NAMALWA (cell line): ENCODE results near the gene PLEKHO2.

Experiments used
- DNase-seq: peaks from one replicate; pipeline ENCODE4 v3.0.0-alpha.2; 2015; ENCODE audit warnings: low spot score

The PLEKHO2 gene

DNA sequence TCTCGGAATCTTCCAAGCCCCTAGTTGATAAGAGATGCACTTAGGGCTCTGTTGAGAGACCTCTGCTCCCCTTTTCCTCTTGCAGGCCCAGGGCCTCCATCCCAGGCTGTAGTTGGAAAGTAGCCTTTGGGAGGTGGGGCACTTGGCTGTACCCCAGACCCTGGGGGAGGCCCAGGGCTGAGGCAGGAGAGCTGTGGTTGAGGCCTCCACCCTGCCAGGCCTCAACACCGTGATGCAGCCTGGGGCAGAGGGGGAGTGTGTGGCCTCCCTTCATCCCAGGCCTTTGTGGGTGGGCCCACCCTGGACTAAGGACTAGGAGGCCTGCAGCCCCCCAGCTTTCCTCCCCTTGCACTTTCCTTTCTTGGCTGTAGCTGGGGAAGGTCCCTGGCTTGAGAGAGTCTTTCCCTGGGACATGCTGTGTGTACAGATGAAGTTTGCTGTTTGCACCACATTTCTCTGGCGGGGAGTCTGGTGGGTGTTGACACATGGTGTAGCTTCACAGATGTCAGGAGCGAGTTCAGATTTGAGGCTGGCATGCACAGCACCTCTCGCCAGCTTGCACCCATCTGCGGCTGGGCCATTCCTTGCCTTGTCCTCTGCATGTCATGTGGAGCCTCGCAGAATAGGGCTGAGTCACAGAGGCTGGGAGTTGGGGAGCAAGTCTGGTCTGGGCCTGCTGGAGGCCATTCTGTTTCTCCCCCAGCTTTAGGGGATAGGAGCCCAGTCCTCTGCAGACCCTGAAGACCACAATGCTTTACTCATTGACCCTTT is 13.7 kb downstream of the PLEKHO2 start:
- no peak for DNase-seq

DNA sequence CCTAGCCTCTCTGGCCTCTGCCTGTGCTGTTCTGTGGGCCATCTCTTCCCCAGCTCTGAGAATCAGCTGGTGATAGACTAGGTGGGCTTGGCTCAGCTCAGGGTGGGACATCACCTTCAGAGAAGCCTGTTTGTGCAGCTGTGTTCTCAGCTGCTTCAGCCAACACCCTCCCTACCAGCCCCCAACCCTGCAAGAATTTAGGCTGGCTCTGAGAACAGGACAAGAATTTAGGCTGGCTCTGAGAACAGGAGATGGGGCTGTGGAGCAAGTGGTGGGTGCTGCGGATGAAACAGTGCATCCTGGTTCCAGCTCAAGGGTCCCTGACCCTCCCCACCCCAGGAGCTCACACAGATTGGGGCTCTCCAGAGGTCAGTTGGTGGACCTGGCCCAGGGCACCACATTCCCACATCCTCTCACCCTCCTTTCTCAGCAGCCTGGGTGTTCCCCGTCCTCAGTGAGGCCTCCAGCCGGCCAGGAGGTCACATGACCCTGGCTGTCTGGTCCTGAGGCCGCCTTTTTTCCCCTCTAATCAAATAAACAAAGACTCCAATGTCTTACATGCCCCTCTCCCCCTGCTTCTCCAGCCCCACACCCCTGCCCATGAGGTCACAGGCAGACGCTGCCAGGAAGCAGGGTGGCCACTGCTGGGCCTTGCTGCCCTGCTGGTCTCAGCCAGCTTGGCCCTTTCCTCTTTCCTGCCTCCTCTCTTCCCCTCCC is 14.9 kb downstream of the PLEKHO2 start:
- no peak for DNase-seq

DNA sequence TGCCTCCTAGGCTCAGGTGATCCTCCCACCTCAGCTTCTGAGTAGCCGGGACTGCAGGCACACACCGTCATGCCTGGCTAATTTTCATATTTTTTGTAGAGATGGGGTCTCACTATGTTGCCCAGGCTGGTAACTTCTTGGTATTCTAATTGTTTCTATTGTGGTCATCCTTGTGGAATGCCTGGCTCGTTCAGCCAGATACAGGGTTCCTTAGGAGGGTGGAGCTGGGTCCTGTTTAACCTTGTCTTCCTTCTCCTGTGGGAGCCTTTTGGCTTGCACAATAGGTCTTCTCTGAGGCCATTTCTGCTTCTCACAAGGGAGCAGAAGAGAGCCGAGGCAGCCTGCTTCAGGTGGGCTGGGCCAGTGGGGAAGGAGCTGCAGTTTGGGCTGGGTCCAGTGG is 15.7 kb downstream of the PLEKHO2 start:
- DNase-seq = no peak

DNA sequence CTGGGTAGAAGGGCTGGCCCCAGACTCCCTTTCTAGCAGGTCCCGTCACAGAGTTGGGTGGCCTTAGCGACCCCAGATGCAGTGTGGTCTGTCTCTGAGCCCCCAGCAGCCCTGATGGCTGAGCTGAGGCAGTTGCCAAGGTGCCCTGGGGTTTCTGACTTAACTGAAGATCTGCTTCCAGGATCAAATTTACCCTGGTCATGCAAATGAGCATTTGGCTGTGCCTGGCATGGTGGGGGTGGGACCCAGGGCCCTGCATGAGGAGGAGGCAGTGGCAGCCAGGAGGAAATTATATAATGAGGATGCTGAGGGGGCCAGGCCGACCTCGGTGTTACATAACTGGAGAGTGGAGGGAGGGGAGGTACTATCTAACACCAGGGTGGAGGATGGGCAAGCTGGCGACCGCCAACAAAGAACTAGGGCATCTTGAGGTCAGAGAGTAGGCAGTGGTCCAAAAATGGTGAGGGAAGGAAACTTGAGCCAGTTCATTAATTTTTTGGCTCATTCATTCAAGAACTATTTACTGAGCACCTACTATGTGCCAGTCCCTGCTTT is 16.4 kb downstream of the PLEKHO2 start:
- no peak for DNase-seq

DNA sequence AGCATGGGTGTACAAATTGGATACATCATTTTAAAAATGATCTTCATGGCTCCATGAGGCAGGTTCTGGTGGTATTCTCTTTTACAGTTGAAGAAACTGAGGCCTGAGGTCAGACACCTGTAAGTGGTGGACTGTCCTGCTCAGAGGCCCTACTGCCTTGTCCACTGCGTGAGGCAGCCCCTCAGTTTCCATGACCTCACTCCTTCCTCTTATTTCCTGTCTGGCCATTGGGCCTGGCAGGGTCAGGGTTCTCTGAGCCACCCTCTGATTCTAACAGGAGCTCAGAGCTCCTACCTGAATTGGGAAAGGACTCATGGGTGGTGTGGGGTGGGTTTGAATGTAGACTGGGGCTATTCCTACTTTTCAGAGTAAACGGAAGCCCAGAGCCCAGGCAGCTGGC is 17.5 kb downstream of the PLEKHO2 start:
- no peak for DNase-seq

DNA sequence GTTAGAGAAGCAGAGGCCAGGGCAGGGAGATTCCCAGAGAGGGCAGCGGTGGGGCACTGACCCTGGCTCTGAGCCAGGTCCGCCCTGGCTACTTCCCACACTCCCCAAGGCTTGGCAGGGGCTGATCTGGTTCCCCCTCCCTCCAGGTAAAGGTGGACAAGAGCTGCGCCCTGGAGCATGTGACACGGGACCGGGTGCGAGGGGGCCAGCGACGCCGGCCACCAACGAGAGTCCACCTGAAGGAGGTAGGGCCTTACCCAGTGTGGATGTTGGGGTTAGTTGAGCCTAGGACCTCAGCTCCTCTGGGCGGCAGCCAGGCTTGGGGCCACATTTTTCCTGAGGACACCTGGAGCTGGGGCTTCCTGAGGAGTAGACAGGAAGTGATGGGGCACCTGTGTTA is 19.6 kb downstream of the PLEKHO2 start:
- no peak for DNase-seq

DNA sequence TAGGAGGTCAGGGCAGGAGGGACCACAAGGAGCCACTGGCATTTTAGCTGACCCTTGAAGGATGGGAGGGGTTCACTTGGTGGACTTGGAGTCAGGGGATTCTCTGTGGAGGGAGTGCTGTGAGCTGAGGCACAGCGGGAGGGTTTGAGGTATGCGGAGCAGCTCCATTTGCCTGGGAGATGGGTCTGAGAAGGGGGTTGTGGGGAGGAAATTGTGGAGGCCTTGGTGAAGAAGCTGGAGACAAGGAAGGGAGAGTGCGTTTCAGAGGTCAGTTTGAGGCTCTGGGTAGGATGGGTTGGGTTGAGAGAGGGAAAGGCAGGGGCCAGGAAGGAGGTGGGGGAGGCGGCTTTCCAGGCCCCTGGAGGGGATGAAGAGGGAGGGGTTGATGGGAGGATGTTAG is 20.2 kb downstream of the PLEKHO2 start:
- DNase-seq = no peak

DNA sequence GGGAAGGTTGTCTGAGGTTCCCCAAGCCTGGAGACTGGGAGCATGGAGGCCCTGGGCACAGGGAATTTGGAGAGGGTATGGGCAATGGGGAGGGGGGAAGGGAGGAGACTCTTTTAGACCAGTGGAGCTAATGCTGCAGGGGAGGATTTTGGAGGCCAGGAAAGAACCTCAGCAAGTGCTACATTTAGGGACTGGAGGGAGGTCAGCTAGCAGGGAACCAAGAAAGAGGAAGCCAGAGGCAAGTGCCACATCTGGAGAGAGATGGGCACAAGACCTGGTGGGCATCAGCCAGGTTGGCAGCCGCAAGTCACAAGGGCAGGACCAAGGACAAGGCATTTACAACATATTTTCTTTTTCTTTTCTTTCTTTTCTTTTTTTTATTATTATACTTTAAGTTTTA is 20.7 kb downstream of the PLEKHO2 start:
- no peak for DNase-seq

DNA sequence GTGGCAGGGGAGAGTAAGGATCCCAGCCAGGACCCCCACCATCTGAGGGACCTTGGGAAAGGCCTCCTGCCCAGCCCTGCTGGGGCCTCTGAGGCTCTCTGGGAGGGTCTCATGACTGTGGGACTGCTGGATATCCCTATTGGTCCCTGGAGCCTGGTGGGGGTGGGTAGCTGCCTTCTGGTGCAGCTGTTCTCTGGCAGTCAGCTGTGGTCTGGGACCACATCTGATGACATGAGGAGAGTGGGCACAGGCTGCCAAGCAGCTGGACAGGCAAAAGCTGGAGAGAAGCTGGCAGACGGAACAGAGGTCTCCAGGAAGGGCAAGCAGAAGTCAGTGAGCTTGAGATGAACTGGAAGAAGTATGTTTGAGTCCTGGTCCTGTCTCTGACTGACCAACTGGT is 22.4 kb downstream of the PLEKHO2 start:
- DNase-seq = no peak

DNA sequence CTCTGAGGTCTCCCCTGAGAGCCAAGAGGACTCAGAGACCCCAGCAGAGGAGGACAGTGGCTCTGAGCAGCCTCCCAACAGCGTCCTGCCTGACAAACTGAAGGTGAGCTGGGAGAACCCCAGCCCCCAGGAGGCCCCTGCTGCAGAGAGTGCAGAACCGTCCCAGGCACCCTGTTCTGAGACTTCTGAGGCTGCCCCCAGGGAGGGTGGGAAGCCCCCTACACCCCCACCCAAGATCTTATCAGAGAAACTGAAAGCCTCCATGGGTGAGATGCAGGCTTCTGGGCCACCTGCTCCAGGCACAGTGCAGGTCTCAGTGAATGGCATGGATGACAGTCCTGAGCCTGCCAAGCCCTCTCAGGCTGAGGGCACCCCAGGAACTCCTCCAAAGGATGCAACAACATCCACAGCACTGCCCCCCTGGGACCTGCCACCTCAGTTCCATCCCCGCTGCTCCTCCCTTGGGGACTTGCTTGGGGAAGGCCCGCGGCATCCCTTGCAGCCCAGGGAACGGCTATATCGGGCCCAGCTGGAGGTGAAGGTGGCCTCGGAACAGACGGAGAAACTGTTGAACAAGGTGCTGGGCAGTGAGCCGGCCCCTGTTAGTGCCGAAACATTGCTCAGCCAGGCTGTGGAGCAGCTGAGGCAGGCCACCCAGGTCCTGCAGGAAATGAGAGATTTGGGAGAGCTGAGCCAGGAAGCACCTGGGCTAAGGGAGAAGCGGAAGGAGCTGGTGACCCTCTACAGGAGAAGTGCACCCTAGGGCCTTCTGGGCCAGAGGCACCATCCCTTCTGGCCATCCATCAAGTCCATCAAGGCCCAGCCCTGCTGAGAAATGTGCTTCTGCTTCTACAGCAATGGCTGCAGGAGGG is 23.6 kb downstream of the PLEKHO2 start:
- DNase-seq = no peak

DNA sequence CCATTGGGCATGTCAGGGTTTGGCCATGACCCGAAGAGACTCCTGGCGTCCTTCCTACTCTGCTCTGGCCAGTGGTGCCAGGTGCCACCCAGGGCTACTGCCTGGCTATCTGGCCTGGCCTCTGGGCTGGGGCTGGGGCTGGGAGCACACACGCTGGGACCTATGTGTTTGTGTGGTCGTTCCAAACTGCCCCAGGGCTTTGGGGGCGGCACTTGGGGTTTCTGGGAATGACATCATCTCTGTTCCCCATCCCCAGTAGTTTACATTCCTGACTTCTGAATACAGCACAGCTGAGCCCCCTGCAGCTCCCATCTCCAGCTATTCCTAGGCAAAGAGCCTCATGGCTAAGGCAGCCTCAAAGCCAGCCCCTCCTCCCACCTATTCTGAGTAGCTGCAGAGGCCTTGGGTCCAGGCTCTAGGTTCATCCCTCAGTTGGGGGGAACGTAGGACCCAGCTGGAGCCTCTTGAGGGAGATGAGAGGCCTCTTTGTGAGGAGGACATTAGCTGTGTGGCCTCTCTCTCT is 24.3 kb downstream of the PLEKHO2 start:
- DNase-seq = no peak

DNA sequence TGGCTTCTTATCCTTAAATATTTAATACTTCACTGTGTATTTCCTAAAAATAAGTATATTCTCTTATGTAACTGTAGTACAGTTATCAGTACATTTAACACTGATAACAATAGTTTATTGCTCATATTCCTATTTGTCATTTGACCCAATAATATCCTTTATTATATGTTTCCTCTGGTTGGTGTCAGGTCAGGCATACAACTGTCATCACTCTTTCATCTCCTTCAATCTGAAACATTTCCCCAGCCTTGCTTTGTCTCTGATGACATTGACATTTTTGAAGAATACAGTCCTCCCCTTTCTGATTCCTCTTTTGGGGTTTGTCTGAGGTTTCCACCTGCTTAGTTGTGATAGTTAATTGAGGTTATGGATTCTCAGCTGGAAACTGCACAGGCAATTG is 27.8 kb downstream of the PLEKHO2 start:
- no peak for DNase-seq

DNA sequence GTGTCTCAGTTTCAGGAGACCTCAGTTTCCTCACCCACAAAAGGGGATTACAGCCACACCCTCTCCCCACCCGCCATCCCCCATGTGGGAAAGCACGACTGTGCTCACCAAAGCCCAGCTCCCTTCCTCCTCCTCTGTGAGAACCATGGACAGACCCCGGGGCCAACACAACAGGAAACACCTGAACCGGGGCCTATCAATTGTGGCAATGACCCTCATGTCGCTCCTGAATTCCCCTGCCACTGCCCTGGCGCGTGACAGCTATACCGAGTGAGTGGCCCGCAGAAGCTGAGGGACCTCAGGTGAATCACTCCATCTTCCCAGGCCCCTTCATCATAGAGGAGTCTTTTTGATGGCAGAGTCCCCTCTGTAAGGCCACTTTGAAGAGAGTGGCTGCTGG is 28.6 kb downstream of the PLEKHO2 start:
- DNase-seq = no peak

DNA sequence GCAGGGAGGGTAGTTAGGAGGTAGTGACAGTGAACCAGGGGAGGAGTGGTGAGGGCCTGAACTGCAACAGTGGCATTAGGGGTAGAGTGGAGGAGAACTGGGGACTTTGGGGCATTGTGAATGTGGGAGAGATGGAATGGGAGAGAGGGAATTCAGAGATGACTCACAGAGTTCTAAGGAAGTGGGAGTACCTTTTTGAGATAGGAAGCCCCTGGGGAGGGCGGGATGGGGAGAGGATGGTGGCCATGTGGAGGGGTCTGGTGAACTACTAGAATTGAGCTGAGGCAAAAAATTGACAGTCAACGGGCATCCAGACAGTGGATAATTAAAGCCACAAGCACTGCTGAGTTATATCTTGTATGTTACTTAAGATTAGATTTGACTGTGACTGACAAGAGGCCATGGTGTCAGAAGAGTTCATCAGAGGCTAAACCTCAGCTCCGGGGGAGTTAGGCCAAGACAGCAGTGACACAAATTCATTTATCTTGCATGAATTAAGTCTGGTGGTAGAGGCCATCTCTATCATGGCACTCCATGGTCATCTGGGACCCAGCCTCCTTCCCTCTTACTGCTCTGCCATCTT is 34.0 kb downstream of the PLEKHO2 start:
- no peak for DNase-seq

DNA sequence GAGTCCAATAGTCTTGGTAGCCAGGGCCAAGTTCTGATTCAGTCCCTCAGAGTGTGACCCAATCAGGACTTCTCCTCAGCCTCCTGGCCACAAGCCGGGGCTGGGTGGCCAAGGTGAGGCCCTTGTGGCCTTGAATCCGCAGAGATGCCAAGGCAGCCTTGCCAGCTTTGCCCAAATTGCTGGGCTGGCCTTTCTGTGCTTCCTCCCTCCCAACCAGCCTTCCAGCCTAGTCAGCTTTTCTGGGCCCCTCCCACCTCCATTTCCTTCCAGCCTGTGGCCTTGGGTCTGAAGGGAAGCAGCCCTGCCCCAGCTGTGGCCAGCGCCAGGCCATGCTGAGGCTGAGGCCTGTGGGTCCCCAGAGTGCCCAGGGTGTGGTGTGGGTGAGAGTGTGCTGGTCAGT is 35.7 kb downstream of the PLEKHO2 start:
- no peak for DNase-seq

DNA sequence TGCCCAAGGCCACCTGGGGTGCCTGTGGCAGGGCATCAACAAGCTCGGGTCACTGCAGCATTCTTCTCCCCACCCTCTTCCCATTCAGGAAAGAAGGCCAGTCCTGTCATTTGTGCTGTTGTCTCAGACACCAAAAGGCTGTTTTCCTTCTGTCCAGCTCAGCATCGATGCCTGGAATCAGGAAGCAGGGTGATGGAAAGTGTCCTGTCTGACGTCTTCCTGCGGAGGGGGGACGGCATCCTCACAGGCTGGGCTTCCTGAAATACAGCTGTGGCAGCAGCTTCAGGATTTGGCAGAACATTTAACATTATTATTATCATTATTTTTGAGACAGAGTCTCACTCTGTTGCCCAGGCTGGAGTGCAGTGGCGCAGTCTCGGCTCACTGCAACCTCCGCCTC is 37.0 kb downstream of the PLEKHO2 start:
- DNase-seq = no peak

DNA sequence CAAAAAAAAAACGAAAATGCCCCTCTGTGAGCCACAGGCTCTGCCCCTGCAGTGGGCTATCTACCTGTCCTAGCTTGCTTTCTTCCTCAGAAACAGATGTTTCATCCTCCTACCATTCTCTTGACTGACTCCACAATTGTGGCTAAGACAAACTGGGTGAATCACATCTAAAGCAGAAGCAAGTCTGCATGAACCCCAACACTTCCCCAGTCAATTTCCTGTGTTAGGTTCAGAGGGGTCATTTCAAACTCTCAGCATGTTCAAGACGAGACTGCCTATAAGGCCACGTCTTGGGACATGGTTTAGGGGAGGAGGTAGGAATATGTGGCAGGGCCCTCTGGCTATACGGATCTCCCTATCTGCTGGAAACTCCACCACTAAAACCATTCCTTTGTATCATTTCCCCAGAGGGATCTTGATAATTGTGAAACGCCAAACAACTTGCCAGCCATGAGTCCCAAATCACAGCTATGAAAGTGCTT is 41.4 kb downstream of the PLEKHO2 start:
- no peak for DNase-seq

DNA sequence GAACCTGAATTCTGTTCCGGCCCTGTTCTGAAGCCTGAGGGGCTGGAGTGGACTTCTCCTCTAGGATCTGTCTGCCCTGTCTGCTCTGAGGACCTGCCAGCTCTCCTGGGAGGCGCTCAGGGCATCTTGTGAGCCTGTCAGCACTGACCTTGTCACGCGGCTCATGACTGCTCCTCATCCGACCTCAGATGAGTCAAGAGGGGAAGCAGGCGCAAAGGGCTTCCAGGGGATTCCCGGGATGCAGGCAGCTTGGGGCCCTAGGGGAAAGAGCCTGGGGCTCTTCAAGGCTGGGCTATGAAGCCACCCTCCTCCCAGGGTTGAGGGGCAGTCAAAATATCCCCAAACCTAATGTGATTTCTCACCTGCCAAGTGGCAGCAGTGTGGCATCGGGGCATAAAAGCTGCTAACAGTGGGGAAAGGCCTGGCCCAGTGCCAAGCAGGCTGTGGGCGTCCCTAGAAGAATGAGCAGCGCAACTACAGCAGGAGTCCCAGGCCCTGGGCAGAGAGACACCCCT is 42.3 kb downstream of the PLEKHO2 start:
- no peak for DNase-seq

DNA sequence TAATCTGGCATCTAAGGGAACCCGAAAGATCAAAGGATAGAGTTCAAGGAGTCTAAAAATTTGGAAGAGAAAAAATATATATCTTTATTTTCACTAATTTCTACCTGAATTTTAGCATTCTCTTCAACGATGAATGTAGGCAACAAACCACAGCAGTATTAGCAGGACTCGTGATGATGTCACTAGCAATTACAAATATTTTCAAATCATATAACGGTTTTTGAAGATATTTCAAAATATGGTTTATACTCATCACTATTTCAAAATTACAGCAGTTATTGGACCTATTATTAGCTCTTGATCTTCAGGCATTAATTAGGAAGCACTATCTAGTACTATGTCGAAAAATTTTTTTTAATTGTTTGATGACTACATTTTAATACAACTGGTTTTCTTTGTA is 43.0 kb downstream of the PLEKHO2 start:
- DNase-seq = no peak

DNA sequence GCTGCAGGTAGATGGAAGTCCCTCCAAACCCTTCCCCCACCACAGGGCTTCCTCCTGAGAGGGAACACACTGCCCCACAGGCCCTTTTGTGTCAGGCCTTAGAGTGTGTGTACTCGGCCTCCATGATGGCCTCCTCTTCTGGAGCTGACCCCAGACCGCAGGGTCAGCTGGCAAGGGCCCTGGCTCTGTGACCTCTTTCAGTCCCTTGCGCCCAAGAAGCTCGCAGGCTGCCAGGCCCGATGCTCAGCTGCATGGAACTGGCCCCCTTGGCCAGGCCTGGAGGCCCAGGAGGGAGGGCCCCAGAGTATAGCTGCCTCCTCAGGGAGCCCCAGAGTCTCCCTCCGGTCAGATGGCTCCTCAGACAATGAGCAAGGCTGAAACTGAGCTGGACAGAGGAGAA is 46.6 kb downstream of the PLEKHO2 start:
- no peak for DNase-seq

DNA sequence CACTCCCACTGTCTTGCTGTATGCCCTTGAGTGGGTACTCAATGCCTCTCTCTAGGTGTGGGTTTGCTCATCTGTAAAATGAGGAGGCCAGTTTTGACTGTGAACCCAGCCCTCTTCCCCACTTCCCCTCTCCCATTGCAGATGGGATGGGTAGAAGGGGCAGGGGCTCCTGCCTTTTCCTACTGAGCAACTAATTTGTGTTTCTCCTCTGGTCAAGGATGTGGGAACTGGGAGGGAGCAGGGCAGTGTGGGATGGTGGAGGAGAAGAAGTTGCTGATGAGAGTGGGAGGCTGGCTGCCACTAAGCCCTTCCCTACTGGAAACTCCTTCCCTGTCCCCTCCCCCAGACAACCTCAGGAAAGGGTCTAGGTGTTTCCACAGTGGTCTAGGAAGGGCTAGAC is 49.8 kb downstream of the PLEKHO2 start:
- no peak for DNase-seq
